Lower leg skin (tissue), 4 donors: ENCODE measurements around the gene ANO2. TPM values are rescaled to one million over a fixed set of nuclear protein-coding genes. Genes with fewer than 3 reads are reported as not detected.
A peak's percentile ranks its signal among the peaks of the same experiment; 100 is the strongest.

Experiments
- DNase-seq, 2 donors: peaks; one replicate each; pipeline ENCODE4 v3.0.0-alpha.2; 2019; ENCODE audit warnings: low spot score in 2 of 2
- H3K4me3 ChIP-seq: fragments of 200-600 bp; sonication (generic); 2 replicates; pipeline ENCODE4 v1.5.1; 2017; ENCODE audit warnings: mild to moderate bottlenecking, low read depth; ENCODE audit not compliant: poor library complexity, severe bottlenecking
- POLR2A ChIP-seq, 2 donors: fragments of 450-650 bp; IDR thresholded peaks; one replicate each; pipeline ENCODE4 v1.6.1; 2016 to 2017; ENCODE audit warnings: antibody characterized with exemption in 2 of 2, mild to moderate bottlenecking in 1 of 2, moderate library complexity in 1 of 2
- WGBS, 2 donors: methylation state at CpG; one replicate each; pipeline ENCODE4 v1.1.5; 2018; 5-methylcytosine and 5-hydroxymethylcytosine counted together
- intact Hi-C: fragments of 100-400 bp; cut with DNase I; formaldehyde crosslinking; loops from one replicate; pipeline ENCODE4 v1.15.0; 2023; ENCODE audit warnings: low total_unique reads
- total RNA-seq, 4 donors: library from RNA; depleted of rRNA; stranded (reverse); fragments of >200 nt; gene quantifications; one replicate each; pipeline ENCODE4 v1.1.0, GENCODE V29; 2016
- TF ChIP-seq, protein P1 (sequence below), 3 donors: fragments of 450-650 bp; IDR thresholded peaks; one replicate each; pipeline ENCODE4 v1.5.1; 2016; ENCODE audit warnings: antibody characterized with exemption in 3 of 3, mild to moderate bottlenecking in 3 of 3, moderate library complexity in 2 of 3

The ANO2 gene
- total RNA-seq, 4 donors from 2014 or later, result 0.76 to 2.6 (median 1.8) TPM

DNA sequence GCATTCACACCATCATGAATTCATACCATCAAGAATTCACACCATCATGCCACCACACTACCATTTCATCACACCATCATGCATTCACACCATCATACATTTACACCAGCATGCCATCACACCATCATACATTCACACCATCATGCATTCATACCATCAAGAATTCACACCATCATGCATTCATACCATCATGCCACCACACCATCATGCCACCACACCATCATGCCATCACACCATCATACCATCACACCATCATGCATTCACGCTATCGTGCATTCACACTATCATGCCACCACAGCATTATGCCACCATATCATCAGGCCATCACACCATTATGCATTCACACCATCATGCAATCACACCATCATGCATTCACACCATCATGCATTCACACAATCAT is 79.7 kb downstream of the ANO2 start:
- intact Hi-C loops, result no loop called here
- no peak for DNase-seq
- TF ChIP-seq, protein P1, sequence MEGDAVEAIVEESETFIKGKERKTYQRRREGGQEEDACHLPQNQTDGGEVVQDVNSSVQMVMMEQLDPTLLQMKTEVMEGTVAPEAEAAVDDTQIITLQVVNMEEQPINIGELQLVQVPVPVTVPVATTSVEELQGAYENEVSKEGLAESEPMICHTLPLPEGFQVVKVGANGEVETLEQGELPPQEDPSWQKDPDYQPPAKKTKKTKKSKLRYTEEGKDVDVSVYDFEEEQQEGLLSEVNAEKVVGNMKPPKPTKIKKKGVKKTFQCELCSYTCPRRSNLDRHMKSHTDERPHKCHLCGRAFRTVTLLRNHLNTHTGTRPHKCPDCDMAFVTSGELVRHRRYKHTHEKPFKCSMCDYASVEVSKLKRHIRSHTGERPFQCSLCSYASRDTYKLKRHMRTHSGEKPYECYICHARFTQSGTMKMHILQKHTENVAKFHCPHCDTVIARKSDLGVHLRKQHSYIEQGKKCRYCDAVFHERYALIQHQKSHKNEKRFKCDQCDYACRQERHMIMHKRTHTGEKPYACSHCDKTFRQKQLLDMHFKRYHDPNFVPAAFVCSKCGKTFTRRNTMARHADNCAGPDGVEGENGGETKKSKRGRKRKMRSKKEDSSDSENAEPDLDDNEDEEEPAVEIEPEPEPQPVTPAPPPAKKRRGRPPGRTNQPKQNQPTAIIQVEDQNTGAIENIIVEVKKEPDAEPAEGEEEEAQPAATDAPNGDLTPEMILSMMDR (IDR thresholded peaks at IDR 0.05), result no peak
- TF ChIP-seq POLR2A (IDR thresholded peaks at IDR 0.05), result no peak
- no peak overlapping the region for H3K4me3 ChIP-seq
- 97 to 100% methylated on average over 2 of the region's 2 CpGs for WGBS, 2 donors

DNA sequence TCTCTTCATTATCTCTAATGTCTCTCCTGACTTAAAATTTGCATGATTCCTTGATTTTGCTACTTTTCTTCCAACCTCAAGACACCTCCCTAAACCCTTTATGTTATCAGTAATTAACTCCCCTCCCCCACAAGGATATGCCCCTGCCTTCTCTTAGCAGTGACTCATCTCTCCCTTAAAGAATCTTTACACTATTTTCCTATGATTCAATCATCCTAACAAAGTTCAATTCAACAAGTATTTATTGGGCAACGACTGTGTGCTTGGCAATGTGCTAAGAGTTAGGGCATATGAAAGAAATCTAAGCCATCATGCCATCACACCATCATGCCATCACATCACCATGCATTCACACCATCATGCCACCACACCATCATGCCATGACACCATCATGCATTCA is 80.1 kb downstream of the ANO2 start:
- DNase-seq, result no peak
- no peak overlapping the region for H3K4me3 ChIP-seq
- WGBS, 2 donors, result 66 to 67% methylated on average over 1 of the region's 1 CpG
- TF ChIP-seq, protein P1 (IDR thresholded peaks at IDR 0.05), result no peak
- intact Hi-C loops, result no loop called here

- no peak for TF ChIP-seq POLR2A (IDR thresholded peaks at IDR 0.05)
- TF ChIP-seq, protein P1 (IDR thresholded peaks at IDR 0.05), result no peak
- DNase-seq, result no peak
- intact Hi-C loops, result no loop called here
- WGBS, 2 donors, result 31 to 54% methylated on average over 3 of the region's 3 CpGs
- no peak overlapping the region for H3K4me3 ChIP-seq
Measured at GRCh38 chr12:5864301-5864700, 80.8 kb downstream of the ANO2 start.

GRCh38 chr12:5861416-5861815 is 83.6 kb downstream of the ANO2 start:
- intact Hi-C loops, result no loop called here
- DNase-seq, result peak in 1 of 2 donors; percentile 65
- no peak for TF ChIP-seq POLR2A (IDR thresholded peaks at IDR 0.05)
- TF ChIP-seq, protein P1 (IDR thresholded peaks at IDR 0.05), result no peak
- 89 to 93% methylated on average over 10 of the region's 10 CpGs for WGBS, 2 donors
- no peak overlapping the region for H3K4me3 ChIP-seq

DNA sequence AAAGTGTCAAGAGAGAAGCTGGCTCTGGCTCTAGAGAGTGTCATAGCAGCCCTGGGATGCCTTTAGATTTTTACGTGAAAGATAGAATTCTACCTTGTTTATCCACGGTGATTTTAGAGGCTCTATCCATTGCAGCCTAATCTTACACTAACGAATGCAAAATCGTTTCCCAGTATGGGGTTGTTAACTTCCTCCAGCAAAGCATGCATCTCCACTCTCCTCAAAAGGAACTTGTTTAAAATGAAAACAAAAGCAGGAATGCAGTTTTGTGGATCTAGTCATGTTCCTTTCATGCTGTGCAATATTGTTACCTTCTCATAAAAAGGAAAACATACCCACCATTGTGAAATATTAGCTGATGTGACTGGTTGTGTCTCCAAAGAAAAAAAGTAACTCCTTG is 88.4 kb downstream of the ANO2 start:
- H3K4me3 ChIP-seq, result no peak overlapping the region
- intact Hi-C loops, result no loop called here
- WGBS, 2 donors, result 28 to 47% methylated on average over 4 of the region's 4 CpGs
- no peak for DNase-seq
- no peak for TF ChIP-seq POLR2A (IDR thresholded peaks at IDR 0.05)
- TF ChIP-seq, protein P1 (IDR thresholded peaks at IDR 0.05), result no peak

- intact Hi-C loops, result no loop called here
- H3K4me3 ChIP-seq, result no peak overlapping the region
- WGBS, 2 donors, result 97 to 100% methylated on average over 1 of the region's 1 CpG
- no peak for TF ChIP-seq POLR2A (IDR thresholded peaks at IDR 0.05)
- TF ChIP-seq, protein P1 (IDR thresholded peaks at IDR 0.05), result no peak
- no peak for DNase-seq
Measured at GRCh38 chr12:5846950-5847349, 98.1 kb downstream of the ANO2 start.
